ENCODE data around the gene AMH.

The AMH gene

DNA sequence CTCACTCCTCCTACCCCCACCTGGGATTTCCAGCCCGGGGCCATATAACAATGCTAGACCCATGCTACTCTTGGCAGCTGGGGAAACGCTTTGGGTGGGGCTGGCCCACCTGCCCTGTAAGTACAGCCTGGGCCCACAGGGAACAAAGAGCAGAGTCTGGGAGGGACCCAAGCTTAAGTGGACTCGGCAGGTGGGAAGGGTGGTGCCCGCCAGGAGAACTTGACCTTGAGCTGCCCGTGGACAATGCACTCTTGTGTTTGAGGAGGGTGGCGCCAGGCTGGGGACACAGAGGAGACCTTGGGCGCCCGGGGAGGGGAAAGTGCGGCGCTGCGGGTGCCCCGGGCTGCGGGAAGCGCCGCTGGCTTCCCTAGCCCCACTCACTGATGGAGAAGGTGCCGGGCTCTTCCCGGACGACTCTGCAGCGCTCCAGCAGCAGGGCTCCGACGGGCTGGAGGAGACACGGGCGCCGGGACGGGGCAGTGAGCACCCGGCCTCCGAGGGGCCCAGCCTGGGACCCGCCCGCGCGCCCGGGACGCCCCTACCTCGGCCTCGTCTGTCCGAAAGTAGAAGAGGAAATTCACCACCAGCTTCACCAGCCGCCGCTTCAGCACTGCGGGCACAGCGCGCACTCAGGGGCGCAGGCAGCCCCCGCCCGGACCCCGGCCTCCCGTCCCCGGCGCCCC, 13.6 kb upstream of the AMH start:
- no peak for DNase-seq (ENCODE audit: low read depth)

DNA sequence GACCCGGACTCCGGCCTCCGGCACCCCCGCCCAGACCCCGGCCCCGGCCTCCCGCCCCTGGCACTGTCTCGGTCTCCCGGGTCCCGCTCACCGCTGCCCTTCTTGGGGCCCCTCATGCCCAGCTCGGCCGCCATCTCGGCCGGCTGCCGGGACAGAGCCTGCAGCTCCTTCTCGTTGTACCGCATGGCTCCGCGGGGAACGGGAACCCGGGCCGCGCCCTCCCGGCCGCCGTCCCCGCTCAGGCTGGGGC, 13.1 kb upstream of the AMH start:
- no peak for DNase-seq (ENCODE audit: low read depth)

DNA sequence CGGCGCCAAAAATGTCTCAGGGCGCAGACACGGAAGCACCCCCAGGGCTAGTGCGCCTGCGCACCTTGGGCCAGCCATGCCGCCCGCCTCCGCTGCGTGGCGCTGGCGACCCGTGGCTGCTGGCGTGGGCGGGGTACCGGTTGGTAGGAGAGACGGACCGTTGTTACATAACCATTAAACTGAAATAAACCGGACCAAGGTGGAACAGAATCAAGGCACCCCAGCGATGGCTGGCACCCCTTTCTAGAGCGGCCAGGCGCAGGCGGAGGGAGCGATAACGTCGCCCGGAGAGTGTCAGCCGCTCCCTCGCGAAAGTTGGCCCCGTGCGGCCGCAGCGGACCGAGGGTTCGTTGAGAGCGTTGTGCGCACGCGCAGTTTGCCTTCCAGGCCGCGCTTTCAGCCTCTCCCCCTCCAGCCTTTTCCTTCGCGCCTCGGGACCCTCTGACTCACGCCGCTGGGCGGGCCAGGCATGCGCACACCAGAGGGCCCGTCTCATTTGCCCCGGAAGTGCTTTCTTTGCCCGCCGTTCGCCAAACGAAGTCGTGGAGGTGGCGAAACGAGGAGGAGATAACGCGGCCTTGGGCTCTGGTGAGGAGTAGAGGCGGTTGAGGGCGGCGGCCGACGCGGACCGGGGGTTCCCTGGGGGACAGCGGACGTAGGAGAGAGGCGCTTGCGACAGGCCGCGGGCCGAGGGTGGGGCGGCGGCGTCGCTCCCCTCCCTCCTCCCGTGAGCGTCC, 12.6 kb upstream of the AMH start, which contains the start of the genes PLEKHJ1 and SF3A2:
TSS of gene PLEKHJ1 (minus strand) at position 16 of the 737 bp plus-strand sequence. CDS start 81 bp downstream, outside the sequence.
TSS of gene SF3A2 (plus strand) at position 511 of the 737 bp plus-strand sequence. CDS start 6,595 bp downstream, outside the sequence.
- DNase-seq (ENCODE audit: low read depth) = peak; percentile 97

DNA sequence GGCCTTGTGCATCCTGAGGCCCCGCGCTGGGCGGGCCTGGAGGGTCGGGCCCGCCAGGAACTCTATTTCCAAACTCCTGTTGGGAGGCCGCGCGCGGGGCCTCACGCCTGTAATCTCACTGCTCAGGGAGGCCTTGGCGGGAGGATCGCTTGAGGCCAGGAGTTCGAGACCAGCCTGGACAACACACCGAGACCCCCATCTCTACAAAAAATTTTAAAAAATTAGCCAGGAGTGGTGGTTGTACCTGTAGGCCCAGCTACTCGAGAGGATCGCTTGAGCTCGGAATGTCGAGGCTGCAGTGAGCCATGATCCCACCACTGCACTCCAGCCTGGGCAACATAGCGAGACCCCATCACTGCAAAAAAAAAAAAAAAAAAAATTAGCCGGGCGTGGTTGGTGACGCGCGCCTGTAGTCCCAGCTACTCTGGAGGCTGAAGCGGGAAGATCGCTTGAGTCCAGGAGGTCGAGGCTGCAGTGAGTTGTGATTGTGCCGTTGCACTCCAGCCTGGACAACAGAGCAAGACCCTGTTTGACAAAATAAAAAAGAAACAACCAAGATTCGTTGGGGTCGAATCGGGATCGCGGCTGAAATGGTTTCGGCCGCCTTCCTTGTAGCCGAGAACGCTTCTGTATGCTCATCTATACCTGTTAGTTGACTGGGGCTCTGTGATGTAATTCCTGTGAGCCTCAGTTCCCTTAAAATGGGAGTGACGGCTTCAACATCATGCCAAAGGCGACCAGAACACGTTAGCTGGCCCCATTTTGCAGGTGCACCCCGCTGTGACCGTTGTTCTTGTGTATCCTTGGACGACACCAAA, 11.9 kb upstream of the AMH start:
- no peak for DNase-seq (ENCODE audit: low read depth)

DNA sequence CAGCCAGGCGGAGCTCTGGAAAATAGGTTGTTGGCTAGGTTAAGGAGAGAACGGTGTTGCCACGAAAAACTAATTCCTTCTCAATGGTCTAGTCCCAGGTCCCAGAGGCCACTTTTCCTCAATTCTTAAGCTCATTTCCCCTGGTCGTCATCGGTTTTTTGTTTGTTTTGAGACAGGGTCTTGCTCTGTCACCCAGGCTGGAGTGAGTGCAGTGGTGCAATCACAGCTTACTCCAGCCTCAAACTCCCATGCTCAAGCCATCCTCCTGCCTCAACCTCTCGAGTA, 11.3 kb upstream of the AMH start:
- DNase-seq (ENCODE audit: low read depth) = no peak

DNA sequence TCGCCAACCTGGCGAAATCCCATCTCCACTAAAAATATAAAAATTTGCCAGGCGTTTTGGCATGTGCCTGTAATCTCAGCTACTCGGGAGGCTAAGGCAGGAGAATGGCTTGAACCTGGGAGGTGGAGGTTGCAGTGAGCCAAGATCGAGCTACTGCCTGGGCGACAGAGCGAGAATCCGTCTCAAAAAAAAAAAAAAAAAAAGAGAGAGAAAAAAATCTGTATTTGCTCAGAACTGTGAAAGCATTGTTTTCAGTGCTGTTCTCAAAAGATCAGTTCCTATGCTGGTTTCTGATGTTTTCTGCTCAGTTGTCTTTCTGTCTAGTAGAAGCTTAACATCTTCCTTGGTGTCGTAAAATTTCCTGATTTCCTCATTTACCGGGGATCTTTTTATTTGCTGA, 9.9 kb upstream of the AMH start:
- DNase-seq (ENCODE audit: low read depth) = no peak

DNA sequence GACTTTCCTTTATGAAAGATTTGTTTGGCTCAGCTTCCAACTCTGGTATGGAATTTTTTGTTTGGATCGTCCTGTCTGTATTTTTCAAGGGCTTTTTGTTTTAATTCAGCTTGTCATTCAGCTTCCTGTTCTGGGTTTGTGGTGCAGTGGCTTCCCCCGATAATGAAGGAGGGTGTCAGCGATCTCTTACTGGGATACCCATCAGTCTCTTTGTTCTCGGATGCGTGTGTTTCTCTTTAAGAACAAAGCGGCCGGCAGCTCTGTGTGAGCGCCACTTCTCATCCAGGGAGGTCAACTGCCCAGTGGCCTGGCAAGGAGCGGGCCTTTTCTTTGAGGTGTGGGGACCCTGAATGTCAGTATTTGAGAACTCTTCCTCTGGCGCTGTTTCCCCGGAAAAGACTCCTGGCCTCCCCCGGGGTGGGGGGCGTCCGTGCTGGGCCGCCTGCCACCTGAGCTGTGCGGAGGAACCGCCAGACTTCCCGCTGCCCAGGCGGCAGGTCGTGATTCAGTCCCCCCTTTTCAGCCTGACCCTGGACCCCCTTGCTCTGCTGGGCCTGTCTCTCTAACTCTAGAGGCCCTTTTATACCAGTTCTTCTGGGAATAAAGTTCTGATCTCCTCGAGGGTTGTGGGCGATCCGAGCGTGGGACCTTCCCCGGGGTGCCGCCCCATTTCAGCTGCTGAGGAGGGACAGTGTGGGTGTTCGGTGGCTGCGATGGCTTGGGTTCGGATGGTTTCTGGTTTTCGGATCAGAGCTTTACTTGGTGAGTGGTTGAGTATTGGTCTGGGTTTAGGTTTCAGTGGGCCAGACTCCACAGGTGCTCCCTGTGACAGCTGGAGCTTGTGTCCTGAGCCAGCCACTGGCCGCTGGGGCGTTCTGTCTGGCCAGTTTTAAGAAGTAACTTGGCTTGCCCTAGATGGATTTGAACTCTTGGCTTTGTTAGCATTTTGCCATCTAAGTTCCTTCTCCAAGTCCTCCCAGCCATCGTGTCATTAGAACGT, 9.1 kb upstream of the AMH start:
- peak; percentile 61 for DNase-seq (ENCODE audit: low read depth)

DNA sequence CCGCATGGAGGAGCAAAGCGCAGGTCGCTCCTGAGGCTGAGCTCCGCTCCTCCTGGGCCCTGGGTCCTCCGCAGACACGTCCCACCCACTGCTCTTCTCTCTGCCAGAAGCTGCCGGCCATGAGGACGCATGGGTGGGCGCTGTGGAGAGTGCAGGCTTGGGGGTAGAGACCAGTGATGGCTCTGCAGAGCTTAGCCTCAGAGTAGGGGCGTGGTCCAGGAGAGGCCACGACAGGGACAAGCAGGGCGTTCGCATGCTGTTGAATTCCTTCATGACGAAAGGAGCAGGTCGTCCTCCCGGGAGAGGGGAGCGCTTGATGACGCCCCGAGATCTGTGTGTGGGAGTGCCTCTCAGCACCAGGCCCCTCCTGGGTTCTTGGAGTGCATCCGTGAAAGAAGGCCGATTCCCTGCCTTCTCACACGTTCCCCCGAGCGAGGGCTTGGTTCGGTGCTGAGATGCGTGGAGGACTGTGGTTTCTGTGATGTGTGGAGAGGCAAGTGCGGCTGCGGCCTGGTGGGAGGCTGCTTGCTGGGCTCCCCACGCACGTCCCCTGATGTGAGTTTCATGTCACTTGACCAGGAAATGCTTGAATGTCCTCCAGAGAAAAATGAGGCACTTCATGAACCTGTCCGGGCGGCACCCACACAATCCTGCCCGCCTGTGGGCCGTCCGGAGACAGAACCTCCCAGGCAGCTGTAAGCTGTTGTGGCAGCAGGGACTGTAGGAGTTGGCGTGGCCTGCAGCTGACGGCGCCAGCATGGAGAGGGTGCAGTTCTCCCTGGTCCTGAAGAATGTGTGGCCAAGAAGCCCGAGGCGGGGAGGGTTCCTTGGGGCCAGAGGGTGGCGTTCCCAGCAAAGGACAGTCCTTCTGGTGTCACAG, 8.0 kb upstream of the AMH start:
- no peak for DNase-seq (ENCODE audit: low read depth)

DNA sequence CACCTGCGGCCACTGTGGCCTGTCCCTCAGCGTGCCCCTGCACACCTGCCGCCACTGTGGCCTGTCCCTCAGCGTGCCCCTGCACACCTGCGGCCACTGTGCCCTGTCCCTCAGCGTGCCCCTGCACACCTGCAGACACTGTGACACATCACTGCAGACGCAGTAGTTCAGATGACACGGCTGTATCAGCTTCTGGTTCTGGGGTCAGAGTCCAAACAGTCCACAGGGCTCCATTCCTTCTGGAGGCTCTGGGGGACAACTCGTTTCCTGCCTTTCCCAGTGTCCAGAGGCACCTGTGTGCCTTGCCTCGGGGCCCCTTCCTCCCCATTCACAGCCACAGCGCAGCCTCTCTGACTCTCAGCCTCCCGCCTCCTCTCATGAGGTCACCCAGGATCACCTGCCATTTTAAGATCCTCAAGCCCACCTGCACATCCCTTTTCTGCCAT, 7.0 kb upstream of the AMH start:
- no peak for DNase-seq (ENCODE audit: low read depth)

DNA sequence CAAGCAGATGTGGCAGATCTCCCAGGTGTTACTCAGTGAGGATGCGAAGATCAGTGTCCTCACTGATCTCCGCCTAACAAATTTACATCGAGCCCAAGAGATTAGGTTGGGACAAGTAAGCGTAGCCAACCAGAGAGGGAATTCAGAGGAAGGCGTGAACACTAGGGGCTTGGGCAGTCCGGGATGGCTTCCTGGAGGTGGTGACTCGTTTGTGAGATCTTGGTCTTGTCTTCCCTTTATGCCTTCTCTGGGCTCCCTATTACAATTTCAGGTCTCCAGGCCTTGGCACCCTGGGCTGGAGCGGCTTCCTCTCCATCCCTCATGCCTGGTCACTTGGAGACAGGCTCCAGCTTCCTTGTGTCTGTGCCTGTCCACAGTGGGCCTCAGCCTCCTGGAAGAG, 6.3 kb upstream of the AMH start:
- DNase-seq (ENCODE audit: low read depth) = no peak

DNA sequence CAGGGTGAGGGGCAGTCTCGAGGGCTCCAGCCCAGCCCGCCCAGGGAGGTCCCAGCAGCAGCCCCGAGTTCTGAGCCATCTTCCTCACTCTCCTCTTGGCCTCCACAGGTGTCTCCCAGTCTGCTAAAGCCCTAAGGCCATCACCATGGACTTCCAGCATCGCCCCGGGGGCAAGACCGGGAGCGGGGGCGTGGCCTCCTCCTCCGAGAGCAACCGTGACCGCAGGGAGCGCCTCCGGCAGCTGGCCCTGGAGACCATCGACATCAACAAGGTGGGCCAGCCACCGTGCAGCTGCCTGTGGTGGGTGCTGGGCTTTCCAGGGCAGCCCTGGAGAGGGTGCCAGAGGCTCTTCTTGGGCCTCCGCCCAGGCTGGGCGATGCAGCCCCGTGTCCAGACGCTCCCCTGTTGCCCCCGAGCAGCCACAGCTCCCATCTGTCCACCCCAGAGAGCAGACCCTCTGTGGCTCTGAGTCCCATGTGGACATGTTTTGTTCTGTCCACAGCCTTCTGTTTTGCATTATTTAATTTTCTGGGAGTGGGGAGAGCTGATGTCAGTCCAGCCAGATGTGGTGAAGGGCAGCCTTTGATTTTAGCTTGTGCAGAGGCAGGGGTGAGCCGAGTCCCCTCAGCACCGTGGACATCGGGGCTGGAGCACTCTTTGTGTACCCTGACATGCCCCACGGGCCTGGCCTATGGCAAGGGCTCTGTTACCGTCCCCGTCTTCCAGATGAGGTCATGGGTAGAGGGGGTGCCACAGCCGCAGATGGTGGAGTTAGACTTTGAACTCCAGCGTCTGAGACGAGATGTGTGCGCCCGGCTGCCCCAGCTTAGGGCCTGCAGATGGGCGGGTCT, 5.6 kb upstream of the AMH start:
- no peak for DNase-seq (ENCODE audit: low read depth)

DNA sequence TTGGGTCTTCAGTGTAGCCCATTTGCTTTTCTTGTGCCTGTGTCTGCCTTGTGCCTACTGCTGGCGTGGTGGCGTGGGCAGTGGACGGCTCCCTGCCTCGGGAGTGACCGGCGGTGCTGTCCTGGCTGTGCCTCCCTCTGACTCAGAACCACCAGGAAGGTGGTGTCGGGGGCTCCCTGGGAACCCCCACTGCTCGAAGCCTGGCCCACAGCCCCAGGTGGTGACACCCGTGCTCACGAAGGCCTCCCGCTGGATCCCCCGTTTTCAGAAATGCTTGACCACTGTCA, 5.1 kb upstream of the AMH start:
- DNase-seq (ENCODE audit: low read depth) = no peak

DNA sequence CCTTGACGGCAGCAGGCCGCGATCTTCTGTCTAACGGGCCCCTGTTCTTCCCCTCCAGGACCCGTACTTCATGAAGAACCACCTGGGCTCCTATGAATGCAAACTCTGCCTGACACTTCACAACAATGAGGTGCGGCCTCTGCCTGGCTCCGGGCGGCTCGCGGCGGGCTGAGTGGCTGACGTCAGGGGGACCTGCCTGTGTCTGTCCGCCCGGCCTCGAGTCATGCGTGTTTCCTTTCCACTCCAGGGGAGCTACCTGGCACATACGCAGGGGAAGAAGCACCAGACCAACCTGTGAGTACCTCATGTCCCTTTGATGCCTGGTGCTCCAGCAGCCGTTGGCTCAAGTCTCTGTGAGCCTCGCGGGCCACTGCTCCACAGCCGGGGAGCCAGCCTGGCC, 4.6 kb upstream of the AMH start:
- no peak for DNase-seq (ENCODE audit: low read depth)

DNA sequence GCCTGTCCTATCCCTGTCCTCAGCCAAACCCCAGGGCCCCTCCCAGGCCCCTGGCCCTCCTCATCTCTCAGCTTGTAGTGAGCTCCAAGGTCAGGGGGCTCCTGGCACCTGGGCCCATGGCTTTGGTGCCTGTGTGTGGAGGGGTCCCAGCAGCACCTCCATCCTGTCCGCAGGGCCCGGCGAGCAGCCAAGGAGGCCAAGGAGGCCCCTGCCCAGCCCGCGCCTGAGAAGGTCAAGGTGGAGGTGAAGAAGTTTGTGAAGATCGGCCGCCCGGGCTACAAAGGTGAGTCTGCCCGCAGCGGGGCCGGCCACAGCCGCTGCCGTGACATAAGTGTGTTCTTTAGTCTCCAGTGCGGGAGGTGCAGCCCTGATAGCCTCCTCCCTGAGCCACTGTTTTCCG, 3.9 kb upstream of the AMH start:
- no peak for DNase-seq (ENCODE audit: low read depth)

DNA sequence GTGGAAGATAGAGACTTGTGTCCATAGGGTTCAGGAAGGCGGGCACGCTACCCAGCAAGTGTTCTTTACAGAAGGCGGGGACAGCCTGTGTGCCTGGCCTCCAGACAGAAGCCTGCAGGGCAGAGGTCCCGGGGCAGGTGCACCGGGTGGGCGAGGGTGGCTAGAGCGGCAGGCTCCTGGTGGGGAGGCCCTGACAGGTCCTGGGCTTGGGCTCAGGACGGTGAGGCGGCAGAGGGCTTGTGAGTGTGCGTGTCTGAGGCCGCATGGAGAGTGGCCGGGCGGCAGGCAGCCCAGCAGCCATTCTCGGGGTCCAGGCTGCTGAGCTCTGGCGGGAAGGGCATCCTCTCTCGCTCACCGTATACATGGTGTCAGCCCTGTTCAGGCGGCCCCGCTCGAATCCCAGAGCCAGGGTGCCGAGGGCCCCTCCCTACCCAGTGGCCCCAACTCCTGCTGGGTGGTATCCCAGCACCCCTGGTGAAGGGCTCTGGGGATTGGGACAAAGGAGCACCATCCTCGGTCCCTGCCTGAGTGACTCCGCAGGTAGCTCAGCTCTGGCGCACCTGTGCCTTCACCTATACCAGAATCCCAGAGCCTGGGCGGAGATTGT, 3.0 kb upstream of the AMH start:
- no peak for DNase-seq (ENCODE audit: low read depth)

DNA sequence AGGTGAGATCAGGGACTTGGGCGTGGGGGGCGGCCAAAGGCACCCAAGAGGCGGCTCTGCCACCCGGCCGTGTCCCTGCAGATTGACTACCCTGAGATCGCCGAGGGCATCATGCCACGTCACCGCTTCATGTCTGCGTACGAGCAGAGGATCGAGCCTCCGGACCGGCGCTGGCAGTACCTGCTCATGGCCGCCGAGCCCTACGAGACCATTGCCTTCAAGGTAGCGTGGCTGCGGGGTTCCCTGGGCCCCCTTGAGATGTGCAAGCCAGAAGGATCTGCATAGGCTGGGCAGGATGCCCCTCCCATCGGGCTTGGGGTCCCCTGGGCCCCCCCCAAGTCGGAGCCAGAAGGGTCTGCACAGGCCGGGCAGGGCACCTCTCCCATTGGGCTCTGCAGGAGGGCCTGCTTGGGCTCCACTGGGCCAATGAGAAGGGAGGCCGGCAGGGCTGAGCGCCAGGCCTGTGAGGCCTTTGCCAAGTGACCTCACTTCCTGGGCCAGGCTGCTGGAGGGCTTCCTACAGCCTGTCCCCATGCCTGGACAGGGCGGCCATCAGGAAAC, 2.2 kb upstream of the AMH start:
- peak; percentile 62 for DNase-seq (ENCODE audit: low read depth)

DNA sequence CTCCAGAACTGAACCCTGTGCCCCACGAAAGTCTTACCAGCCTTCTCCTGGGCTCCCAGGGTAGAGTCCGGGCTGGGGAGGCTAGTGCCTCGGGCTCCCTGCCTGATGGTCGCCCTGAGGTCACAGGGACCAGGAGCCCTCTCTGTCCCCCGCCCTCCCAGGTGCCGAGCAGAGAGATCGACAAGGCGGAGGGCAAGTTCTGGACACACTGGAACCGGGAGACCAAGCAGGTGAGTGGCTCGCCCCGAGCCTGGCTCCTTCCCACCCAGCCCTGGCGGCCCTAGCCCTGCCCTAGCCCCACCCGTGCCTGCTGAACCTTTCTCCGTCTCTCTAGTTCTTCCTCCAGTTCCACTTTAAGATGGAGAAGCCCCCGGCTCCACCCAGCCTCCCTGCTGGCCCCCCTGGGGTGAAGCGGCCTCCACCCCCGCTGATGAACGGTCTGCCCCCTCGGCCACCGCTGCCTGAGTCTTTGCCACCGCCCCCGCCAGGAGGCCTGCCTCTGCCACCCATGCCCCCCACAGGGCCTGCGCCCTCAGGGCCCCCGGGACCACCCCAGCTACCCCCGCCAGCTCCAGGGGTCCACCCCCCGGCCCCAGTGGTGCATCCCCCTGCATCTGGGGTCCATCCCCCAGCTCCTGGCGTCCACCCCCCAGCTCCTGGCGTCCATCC, 1.6 kb upstream of the AMH start:
- no peak for DNase-seq (ENCODE audit: low read depth)

DNA sequence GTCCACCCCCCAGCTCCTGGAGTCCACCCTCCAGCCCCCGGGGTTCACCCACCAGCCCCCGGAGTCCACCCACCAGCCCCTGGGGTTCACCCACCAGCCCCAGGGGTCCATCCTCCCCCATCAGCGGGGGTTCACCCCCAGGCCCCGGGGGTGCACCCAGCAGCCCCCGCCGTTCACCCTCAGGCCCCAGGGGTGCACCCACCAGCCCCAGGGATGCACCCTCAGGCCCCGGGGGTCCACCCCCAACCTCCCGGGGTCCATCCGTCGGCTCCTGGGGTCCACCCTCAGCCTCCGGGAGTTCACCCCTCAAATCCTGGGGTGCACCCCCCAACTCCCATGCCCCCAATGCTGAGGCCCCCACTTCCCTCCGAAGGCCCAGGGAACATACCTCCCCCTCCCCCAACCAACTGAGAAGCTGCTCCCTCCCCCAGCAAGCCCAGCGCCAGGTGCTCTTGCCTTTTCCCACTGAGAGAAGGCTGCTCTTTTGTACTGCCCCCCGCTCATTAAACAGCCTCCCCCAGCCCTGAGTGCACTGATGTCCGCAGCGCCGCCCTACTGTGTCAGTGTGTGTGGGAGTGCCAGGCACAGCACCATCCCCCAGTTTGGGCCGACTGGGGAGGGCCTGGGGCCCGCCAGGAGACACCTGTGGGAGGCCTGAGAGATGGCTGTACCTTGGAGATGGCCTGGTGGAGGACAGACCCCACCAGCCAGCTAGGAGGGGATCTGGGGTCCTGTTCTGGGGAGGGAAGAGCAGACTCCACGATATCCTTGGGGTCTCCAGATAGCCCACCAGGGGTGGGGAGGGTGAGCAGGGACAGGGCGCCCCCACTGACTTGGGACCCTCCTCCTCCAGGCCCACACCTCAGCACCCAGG, 750 bp upstream of the AMH start:
- no peak for DNase-seq (ENCODE audit: low read depth)

All from iris pigment epithelial cell (primary cell).